ENCODE data around the gene SCIN.
"Not testable (repeated sequence)": the region's sequence is repeated elsewhere in the genome, so short reads cannot be mapped to it uniquely, and the experiment has no call there.

The SCIN gene

GRCh38 chr7:12570534-12571461, at the start of gene SCIN:
SCIN (plus strand) TSS chr7:12570720; CDS start chr7:12570787, 67 bp downstream.
- no peak for FAIRE-seq
- DNase-seq (ENCODE audit: extremely low spot score, insufficient read length, low read depth) = no peak

GRCh38 chr7:12524794-12525386, 45.6 kb upstream of the SCIN start:
- DNase-seq (ENCODE audit: extremely low spot score, insufficient read length, low read depth) = no peak
- FAIRE-seq = peak; percentile 78

- FAIRE-seq; DNase-seq (ENCODE audit: extremely low spot score, insufficient read length, low read depth): not testable (repeated sequence)
These were observed 43.8 kb upstream of the SCIN start for GRCh38 chr7:12526693-12527092.

GRCh38 chr7:12527670-12528069, 42.9 kb upstream of the SCIN start:
- FAIRE-seq; DNase-seq (ENCODE audit: extremely low spot score, insufficient read length, low read depth): not testable (repeated sequence)

- no peak for FAIRE-seq
- DNase-seq (ENCODE audit: extremely low spot score, insufficient read length, low read depth) = no peak
These were observed 40.4 kb upstream of the SCIN start for GRCh38 chr7:12529971-12530710.

GRCh38 chr7:12531784-12532183, 38.7 kb upstream of the SCIN start:
- no peak for FAIRE-seq
- no peak for DNase-seq (ENCODE audit: extremely low spot score, insufficient read length, low read depth)

- FAIRE-seq (no peak), DNase-seq (ENCODE audit: extremely low spot score, insufficient read length, low read depth) (no peak)
These were observed 36.5 kb upstream of the SCIN start for GRCh38 chr7:12534046-12534445.

- DNase-seq (ENCODE audit: extremely low spot score, insufficient read length, low read depth) (no peak), FAIRE-seq (no peak)
These were observed 30.8 kb upstream of the SCIN start for GRCh38 chr7:12539681-12540080.

GRCh38 chr7:12540850-12541249, 29.7 kb upstream of the SCIN start:
- no peak for FAIRE-seq

GRCh38 chr7:12543586-12543985, 26.9 kb upstream of the SCIN start:
- FAIRE-seq (no peak), DNase-seq (ENCODE audit: extremely low spot score, insufficient read length, low read depth) (no peak)

More at GRCh38 chr7:12540850-12541249, 29.7 kb upstream of the SCIN start:
- no peak for DNase-seq (ENCODE audit: extremely low spot score, insufficient read length, low read depth)

GRCh38 chr7:12549106-12549505, 21.4 kb upstream of the SCIN start:
- FAIRE-seq (no peak), DNase-seq (ENCODE audit: extremely low spot score, insufficient read length, low read depth) (no peak)

- DNase-seq (ENCODE audit: extremely low spot score, insufficient read length, low read depth) (no peak), FAIRE-seq (no peak)
These were observed 19.6 kb upstream of the SCIN start for GRCh38 chr7:12550956-12551355.

GRCh38 chr7:12552876-12553275, 17.6 kb upstream of the SCIN start:
- no peak for DNase-seq (ENCODE audit: extremely low spot score, insufficient read length, low read depth)
- FAIRE-seq = no peak

GRCh38 chr7:12553416-12553815, 17.1 kb upstream of the SCIN start:
- FAIRE-seq = no peak

GRCh38 chr7:12554351-12554750, 16.2 kb upstream of the SCIN start:
- no peak for FAIRE-seq
- DNase-seq (ENCODE audit: extremely low spot score, insufficient read length, low read depth) = no peak

More at GRCh38 chr7:12553416-12553815, 17.1 kb upstream of the SCIN start:
- DNase-seq (ENCODE audit: extremely low spot score, insufficient read length, low read depth) = no peak

GRCh38 chr7:12554872-12555271, 15.6 kb upstream of the SCIN start:
- DNase-seq (ENCODE audit: extremely low spot score, insufficient read length, low read depth) (no peak), FAIRE-seq (no peak)

- not testable (repeated sequence) for FAIRE-seq; DNase-seq (ENCODE audit: extremely low spot score, insufficient read length, low read depth)
These were observed 14.8 kb upstream of the SCIN start for GRCh38 chr7:12555695-12556094.

- not testable (repeated sequence) for FAIRE-seq; DNase-seq (ENCODE audit: extremely low spot score, insufficient read length, low read depth)
These were observed 14.3 kb upstream of the SCIN start for GRCh38 chr7:12556139-12556792.

GRCh38 chr7:12557282-12557681, 13.2 kb upstream of the SCIN start:
- DNase-seq (ENCODE audit: extremely low spot score, insufficient read length, low read depth) (no peak), FAIRE-seq (no peak)
